ENCODE measurements around the gene NEK7.

The NEK7 gene

DNA sequence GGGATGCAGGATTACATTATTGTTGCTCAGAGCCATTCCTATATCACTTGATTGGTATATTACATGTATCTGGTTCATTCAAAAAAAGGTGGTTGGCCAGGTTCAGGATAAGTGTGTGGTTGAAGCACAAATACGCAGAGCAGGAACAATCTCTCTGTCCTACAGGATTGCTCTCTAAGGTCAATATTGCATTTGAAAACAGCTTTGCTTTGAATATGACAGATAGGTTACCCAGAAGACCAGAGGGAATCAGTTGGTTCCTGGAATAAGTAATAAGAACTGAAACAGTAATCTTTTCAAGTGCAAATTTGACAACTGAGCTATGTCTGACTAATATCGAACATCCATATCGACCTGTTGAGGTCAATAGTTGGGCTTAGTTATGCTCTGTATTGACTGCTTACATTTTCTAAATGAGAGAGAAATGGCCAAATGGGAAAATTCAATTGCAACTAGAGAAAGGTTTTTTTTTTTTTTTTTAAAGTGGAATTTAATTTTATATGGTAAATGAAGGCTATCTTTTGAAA lies 206.9 kb downstream of the NEK7 start:
- DNase-seq = no peak

DNA sequence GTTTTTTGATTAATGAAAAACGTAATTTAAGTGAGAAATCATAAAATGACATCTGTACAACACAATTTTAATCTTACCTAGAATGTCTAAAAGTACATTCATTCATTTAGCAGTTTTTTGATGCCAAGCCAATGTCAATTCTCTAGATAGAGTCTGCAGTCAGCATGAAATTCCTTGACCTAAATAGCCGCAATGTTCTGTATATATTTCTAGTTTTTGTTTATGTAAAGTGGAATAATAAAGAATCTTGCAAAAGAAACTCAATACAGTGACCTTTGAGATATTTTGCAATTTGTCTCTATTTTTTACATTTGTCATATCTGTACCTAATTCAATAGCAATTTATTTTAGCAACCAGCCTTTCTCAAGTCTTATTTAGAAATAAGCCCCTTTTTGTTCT lies 207.7 kb downstream of the NEK7 start:
- DNase-seq = no peak

DNA sequence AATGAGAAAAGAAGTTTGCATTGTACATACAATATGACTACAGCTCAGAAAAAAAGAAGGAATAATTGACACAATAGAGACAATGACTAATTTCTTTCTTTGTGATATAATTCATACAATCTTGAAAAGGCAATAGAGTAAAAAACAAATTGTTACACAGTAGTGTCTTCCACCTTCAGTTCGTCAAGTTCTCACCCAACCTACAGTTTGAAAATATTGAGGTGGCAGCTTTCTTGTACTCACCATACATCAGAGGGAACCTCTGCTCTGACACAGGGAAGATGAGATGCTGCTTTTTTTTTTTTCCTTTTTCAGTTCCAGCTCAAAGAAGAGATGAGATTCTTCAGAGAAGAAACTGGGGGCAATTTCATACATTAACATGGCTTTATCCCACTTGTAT lies 210.5 kb downstream of the NEK7 start:
- DNase-seq = no peak

DNA sequence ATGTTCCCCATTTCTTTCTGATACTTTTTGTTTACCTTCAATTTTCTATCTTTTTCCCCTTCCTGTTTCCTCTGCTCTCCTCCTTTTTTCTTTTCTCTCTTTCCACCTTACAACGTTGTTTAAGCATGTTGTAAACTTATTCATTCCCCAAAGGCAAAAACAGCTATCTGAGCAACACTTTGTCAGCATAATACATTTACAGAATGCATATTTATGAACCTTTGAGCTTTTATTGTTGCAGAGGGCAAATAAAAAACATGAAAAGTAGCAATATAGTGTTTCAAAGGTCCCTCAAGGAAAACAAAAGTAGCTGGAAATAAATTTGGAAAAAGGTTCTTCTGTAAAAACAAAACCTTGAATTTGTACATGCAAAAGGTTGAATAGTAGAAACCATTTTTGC lies 214.2 kb downstream of the NEK7 start:
- no peak for DNase-seq

Measured in NCI-H1092 (cell line).